ENCODE data around the gene FPGS. TPM values are rescaled to one million over a fixed set of nuclear protein-coding genes. Genes with fewer than 3 reads are reported as not detected.

FPGS gene
- total RNA-seq, 1 donor from 2014 or later = 50.8 TPM

- Mint-ChIP-seq H3K4me1 (ENCODE audit: low read depth) (peaks cover 19% of the 10 kb centered on the region), H3K36me3 (ENCODE audit: low read depth) (peaks cover 36% of the 10 kb centered on the region), H3K27ac (ENCODE audit: unreplicated experiment) (no peak overlapping the region), H3K27me3 (ENCODE audit: low read depth) (no peaks in the 10 kb centered on the region), H3K9me3 (ENCODE audit: low read depth) (no peaks in the 10 kb centered on the region), H3K4me3 (ENCODE audit: unreplicated experiment) (no peak overlapping the region)
- no peak for DNase-seq (ENCODE audit: low spot score)
- TF ChIP-seq, protein P1, sequence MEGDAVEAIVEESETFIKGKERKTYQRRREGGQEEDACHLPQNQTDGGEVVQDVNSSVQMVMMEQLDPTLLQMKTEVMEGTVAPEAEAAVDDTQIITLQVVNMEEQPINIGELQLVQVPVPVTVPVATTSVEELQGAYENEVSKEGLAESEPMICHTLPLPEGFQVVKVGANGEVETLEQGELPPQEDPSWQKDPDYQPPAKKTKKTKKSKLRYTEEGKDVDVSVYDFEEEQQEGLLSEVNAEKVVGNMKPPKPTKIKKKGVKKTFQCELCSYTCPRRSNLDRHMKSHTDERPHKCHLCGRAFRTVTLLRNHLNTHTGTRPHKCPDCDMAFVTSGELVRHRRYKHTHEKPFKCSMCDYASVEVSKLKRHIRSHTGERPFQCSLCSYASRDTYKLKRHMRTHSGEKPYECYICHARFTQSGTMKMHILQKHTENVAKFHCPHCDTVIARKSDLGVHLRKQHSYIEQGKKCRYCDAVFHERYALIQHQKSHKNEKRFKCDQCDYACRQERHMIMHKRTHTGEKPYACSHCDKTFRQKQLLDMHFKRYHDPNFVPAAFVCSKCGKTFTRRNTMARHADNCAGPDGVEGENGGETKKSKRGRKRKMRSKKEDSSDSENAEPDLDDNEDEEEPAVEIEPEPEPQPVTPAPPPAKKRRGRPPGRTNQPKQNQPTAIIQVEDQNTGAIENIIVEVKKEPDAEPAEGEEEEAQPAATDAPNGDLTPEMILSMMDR (IDR thresholded peaks at IDR 0.05) = no peak
Observed at GRCh38 chr9:127789179-127789578, 13.5 kb upstream of the FPGS start.

GRCh38 chr9:127790094-127790855 lies 12.4 kb upstream of the FPGS start:
- TF ChIP-seq, protein P1 (IDR thresholded peaks at IDR 0.05) = no peak
- Mint-ChIP-seq H3K4me3 (ENCODE audit: unreplicated experiment) (no peak overlapping the region), H3K36me3 (ENCODE audit: low read depth) (peaks cover 36% of the 10 kb centered on the region), H3K9me3 (ENCODE audit: low read depth) (no peaks in the 10 kb centered on the region), H3K27ac (ENCODE audit: unreplicated experiment) (peak overlapping the region; percentile 4), H3K27me3 (ENCODE audit: low read depth) (no peaks in the 10 kb centered on the region), H3K4me1 (ENCODE audit: low read depth) (peaks cover 19% of the 10 kb centered on the region)
- DNase-seq (ENCODE audit: low spot score) = no peak

- no peak for DNase-seq (ENCODE audit: low spot score)
- H3K36me3 Mint-ChIP-seq (ENCODE audit: low read depth) = peaks cover 36% of the 10 kb centered on the region
Observed at GRCh38 chr9:127791085-127791484, 11.6 kb upstream of the FPGS start.

DNA sequence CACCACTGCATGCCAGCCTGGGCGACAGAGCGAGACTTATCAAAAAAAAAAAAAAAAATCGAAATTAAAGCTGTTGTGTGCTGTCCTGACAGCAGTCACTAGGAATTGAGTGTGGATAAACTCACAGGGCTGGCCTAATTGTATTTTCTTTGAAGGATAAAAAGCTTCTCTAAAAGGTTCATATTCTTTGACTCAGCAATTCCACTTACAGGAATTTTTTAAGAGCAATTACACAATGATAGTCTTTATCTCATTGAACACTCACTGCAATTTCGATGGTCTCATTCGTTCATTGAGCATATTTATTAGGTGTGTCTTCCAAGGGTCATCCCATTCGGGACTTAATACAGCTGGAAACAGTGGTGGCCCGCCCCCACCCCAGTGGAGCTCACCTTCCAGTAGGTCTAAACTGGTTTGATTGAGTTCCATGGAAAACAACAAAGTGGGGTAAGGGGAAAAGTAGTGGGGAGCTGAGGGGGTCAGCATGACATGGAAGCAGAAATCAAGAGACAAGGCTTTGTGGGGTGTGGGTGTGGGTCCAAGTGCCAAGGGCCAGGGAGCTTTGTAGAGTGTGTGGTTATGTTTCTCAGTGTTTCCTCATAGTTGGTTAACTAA lies 10.2 kb upstream of the FPGS start:
- Mint-ChIP-seq H3K27me3 (ENCODE audit: low read depth) (no peaks in the 10 kb centered on the region), H3K4me1 (ENCODE audit: low read depth) (peaks cover 13% of the 10 kb centered on the region), H3K4me3 (ENCODE audit: unreplicated experiment) (no peak overlapping the region), H3K36me3 (ENCODE audit: low read depth) (peaks cover 29% of the 10 kb centered on the region), H3K27ac (ENCODE audit: unreplicated experiment) (no peak overlapping the region), H3K9me3 (ENCODE audit: low read depth) (no peaks in the 10 kb centered on the region)
- TF ChIP-seq, protein P1 (IDR thresholded peaks at IDR 0.05) = no peak
- DNase-seq (ENCODE audit: low spot score) = no peak

More at GRCh38 chr9:127791085-127791484, 11.6 kb upstream of the FPGS start:
- H3K27ac Mint-ChIP-seq (ENCODE audit: unreplicated experiment) = no peak overlapping the region
- TF ChIP-seq, protein P1 (IDR thresholded peaks at IDR 0.05) = peak; percentile 17
- no peak overlapping the region for H3K4me3 Mint-ChIP-seq (ENCODE audit: unreplicated experiment)
- peaks cover 19% of the 10 kb centered on the region for H3K4me1 Mint-ChIP-seq (ENCODE audit: low read depth)
- no peaks in the 10 kb centered on the region for H3K9me3 Mint-ChIP-seq (ENCODE audit: low read depth)
- H3K27me3 Mint-ChIP-seq (ENCODE audit: low read depth) = no peaks in the 10 kb centered on the region

- TF ChIP-seq, protein P1 (IDR thresholded peaks at IDR 0.05) = no peak
- no peak overlapping the region for H3K27ac Mint-ChIP-seq (ENCODE audit: unreplicated experiment)
- peaks cover 25% of the 10 kb centered on the region for H3K36me3 Mint-ChIP-seq (ENCODE audit: low read depth)
- no peak overlapping the region for H3K4me3 Mint-ChIP-seq (ENCODE audit: unreplicated experiment)
- H3K4me1 Mint-ChIP-seq (ENCODE audit: low read depth) = peaks cover 8% of the 10 kb centered on the region
- no peaks in the 10 kb centered on the region for H3K27me3 Mint-ChIP-seq (ENCODE audit: low read depth)
- no peaks in the 10 kb centered on the region for H3K9me3 Mint-ChIP-seq (ENCODE audit: low read depth)
- no peak for DNase-seq (ENCODE audit: low spot score)
Observed at GRCh38 chr9:127793093-127793708, 9.5 kb upstream of the FPGS start.

Data from chondrocyte (in vitro differentiated cells).